ENCODE data around the gene GPAM.

The GPAM gene

GRCh38 chr10:112225771-112226438 lies 42.3 kb upstream of the GPAM start:
- ATAC-seq: no peak
- TF ChIP-seq ARNTL (CRISPR knock-in tag; IDR thresholded peaks at IDR 0.05; ENCODE audit: borderline replicate concordance, low read depth): no peak
- TF ChIP-seq, protein P1, sequence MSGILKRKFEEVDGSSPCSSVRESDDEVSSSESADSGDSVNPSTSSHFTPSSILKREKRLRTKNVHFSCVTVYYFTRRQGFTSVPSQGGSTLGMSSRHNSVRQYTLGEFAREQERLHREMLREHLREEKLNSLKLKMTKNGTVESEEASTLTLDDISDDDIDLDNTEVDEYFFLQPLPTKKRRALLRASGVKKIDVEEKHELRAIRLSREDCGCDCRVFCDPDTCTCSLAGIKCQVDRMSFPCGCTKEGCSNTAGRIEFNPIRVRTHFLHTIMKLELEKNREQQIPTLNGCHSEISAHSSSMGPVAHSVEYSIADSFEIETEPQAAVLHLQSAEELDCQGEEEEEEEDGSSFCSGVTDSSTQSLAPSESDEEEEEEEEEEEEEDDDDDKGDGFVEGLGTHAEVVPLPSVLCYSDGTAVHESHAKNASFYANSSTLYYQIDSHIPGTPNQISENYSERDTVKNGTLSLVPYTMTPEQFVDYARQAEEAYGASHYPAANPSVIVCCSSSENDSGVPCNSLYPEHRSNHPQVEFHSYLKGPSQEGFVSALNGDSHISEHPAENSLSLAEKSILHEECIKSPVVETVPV (CRISPR knock-in tag; IDR thresholded peaks at IDR 0.05): no peak
- no peak for TF ChIP-seq ZNF70 (CRISPR knock-in tag; IDR thresholded peaks at IDR 0.05)

- TF ChIP-seq ZFP3 (CRISPR knock-in tag; IDR thresholded peaks at IDR 0.05) (no peak), ARNTL (CRISPR knock-in tag; IDR thresholded peaks at IDR 0.05; ENCODE audit: borderline replicate concordance, low read depth) (no peak), OSR1 (CRISPR knock-in tag; IDR thresholded peaks at IDR 0.05) (no peak), RARB (CRISPR knock-in tag; IDR thresholded peaks at IDR 0.05) (no peak), BACH2 (CRISPR knock-in tag; IDR thresholded peaks at IDR 0.05; ENCODE audit: borderline replicate concordance) (no peak), PATZ1 (CRISPR knock-in tag; IDR thresholded peaks at IDR 0.05; ENCODE audit: borderline replicate concordance) (no peak), TSHZ2 (CRISPR knock-in tag; IDR thresholded peaks at IDR 0.05) (no peak), ZNF565 (CRISPR knock-in tag; conservative IDR thresholded peaks at IDR 0.05; ENCODE audit: low read depth) (no peak), ZFP30 (CRISPR knock-in tag; IDR thresholded peaks at IDR 0.05) (no peak), TOX (CRISPR knock-in tag; IDR thresholded peaks at IDR 0.05; ENCODE audit: borderline replicate concordance) (no peak), ESRRG (CRISPR knock-in tag; IDR thresholded peaks at IDR 0.05) (no peak), ZNF70 (CRISPR knock-in tag; IDR thresholded peaks at IDR 0.05) (no peak), ZC3H10 (CRISPR knock-in tag; IDR thresholded peaks at IDR 0.05) (no peak), ZNF8 (CRISPR knock-in tag; IDR thresholded peaks at IDR 0.05) (no peak), PPARA (CRISPR knock-in tag; IDR thresholded peaks at IDR 0.05; ENCODE audit: borderline replicate concordance) (no peak), SNAI2 (CRISPR knock-in tag; IDR thresholded peaks at IDR 0.05) (no peak)
- TF ChIP-seq, protein P2, sequence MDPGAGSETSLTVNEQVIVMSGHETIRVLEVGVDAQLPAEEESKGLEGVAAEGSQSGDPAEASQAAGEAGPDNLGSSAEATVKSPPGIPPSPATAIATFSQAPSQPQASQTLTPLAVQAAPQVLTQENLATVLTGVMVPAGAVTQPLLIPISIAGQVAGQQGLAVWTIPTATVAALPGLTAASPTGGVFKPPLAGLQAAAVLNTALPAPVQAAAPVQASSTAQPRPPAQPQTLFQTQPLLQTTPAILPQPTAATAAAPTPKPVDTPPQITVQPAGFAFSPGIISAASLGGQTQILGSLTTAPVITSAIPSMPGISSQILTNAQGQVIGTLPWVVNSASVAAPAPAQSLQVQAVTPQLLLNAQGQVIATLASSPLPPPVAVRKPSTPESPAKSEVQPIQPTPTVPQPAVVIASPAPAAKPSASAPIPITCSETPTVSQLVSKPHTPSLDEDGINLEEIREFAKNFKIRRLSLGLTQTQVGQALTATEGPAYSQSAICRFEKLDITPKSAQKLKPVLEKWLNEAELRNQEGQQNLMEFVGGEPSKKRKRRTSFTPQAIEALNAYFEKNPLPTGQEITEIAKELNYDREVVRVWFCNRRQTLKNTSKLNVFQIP (CRISPR knock-in tag; IDR thresholded peaks at IDR 0.05; ENCODE audit: borderline replicate concordance, low read depth): no peak
- TF ChIP-seq, protein P3, sequence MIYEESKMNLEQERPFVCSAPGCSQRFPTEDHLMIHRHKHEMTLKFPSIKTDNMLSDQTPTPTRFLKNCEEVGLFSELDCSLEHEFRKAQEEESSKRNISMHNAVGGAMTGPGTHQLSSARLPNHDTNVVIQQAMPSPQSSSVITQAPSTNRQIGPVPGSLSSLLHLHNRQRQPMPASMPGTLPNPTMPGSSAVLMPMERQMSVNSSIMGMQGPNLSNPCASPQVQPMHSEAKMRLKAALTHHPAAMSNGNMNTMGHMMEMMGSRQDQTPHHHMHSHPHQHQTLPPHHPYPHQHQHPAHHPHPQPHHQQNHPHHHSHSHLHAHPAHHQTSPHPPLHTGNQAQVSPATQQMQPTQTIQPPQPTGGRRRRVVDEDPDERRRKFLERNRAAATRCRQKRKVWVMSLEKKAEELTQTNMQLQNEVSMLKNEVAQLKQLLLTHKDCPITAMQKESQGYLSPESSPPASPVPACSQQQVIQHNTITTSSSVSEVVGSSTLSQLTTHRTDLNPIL (CRISPR knock-in tag; IDR thresholded peaks at IDR 0.05; ENCODE audit: low read depth): no peak
- TF ChIP-seq, protein P1 (CRISPR knock-in tag; IDR thresholded peaks at IDR 0.05): no peak
- no peak for ATAC-seq
Observed at GRCh38 chr10:112224933-112225529, 41.5 kb upstream of the GPAM start.

Measured in SK-N-SH treated with all-trans-retinoic acid at 6 μM for 48 hours (cell line).